IMR-90 (cell line): Measurements from ENCODE around the gene GATA3. TPM values are rescaled to one million over a fixed set of nuclear protein-coding genes. Genes with fewer than 3 reads are reported as not detected.
A peak's percentile ranks its signal among the peaks of the same experiment; 100 is the strongest.

ENCODE experiments used
- ATAC-seq: fragments of 200-7000 bp; cut with Tn5 transposase; 2 replicates; pipeline ENCODE4 v1.9.1; 2020; ENCODE audit warnings: low read depth, mild to moderate bottlenecking, moderate library complexity
- BruUV-seq: library from RNA; stranded (reverse); fragments of 400-500 nt; replicated peaks from 2 replicates; lab custom pipeline; 2021; lab: Mats Ljungman, UMichigan
- CTCF ChIA-PET: fragments of 300-600 bp; formaldehyde crosslinking; extraction: SDS; loops from one replicate; lab custom pipeline; 2021; ENCODE audit warnings: antibody characterized with exemption; lab: Yijun Ruan, JAX
- POLR2A ChIA-PET: fragments of 300-600 bp; sonication (Branson Sonifier 250); formaldehyde crosslinking; loops from one replicate; lab custom pipeline; 2022; ENCODE audit warnings: antibody characterized with exemption; ENCODE audit not compliant: unreplicated experiment; lab: Charles Lee
- DNase-seq: peaks from one replicate; pipeline ENCODE4 v3.0.0; 2013
- H2AFZ ChIP-seq: replicated peaks from 2 replicates; pipeline ENCODE3; 2013; ENCODE audit warnings: low read length, mild to moderate bottlenecking; ENCODE audit not compliant: poor library complexity
- H2AK5ac ChIP-seq: 2 replicates; pipeline ENCODE4 v1.6.1; 2013; ENCODE audit warnings: low read depth, low read length, inconsistent platforms
- H2AK9ac ChIP-seq: replicated peaks from 2 replicates; pipeline ENCODE3; 2013; ENCODE audit warnings: mild to moderate bottlenecking, low read depth, low read length, moderate library complexity; ENCODE audit not compliant: poor library complexity
- H2BK120ac ChIP-seq: 2 replicates; pipeline ENCODE4 v1.6.1; 2013; ENCODE audit warnings: low read depth, low read length, inconsistent platforms
- H2BK15ac ChIP-seq: 3 replicates; pipeline ENCODE4 v1.6.1; 2013; ENCODE audit warnings: low read depth, low read length, inconsistent platforms
- H2BK20ac ChIP-seq: 2 replicates; pipeline ENCODE4 v1.6.1; 2013; ENCODE audit warnings: low read depth, mild to moderate bottlenecking, inconsistent platforms, low read length, moderate library complexity
- H2BK5ac ChIP-seq: 2 replicates; pipeline ENCODE4 v1.6.1; 2013; ENCODE audit warnings: mild to moderate bottlenecking, low read depth, low read length, inconsistent platforms; ENCODE audit not compliant: poor library complexity, severe bottlenecking
- H3K14ac ChIP-seq: replicated peaks from 2 replicates; pipeline ENCODE4 v1.6.1; 2013; ENCODE audit warnings: low read depth, low read length, inconsistent platforms
- H3K18ac ChIP-seq: 2 replicates; pipeline ENCODE4 v1.6.1; 2013; ENCODE audit warnings: low read depth, low read length, control low read depth
- H3K23ac ChIP-seq: 2 replicates; pipeline ENCODE4 v1.6.1; 2013; ENCODE audit warnings: low read depth, low read length, inconsistent platforms
- H3K27ac ChIP-seq: 2 replicates; pipeline ENCODE4 v1.5.1; 2013; ENCODE audit warnings: mild to moderate bottlenecking, control low read depth, low read length; ENCODE audit not compliant: insufficient read depth
- H3K27me3 ChIP-seq: 2 replicates; pipeline ENCODE4 v1.6.1; 2013; ENCODE audit warnings: low read length; ENCODE audit not compliant: control insufficient read depth, insufficient read depth
- H3K36me3 ChIP-seq: 2 replicates; pipeline ENCODE4 v1.6.1; 2013; ENCODE audit warnings: low read length, mixed read lengths; ENCODE audit not compliant: control insufficient read depth, insufficient read depth
- H3K4ac ChIP-seq: 2 replicates; pipeline ENCODE4 v1.6.1; 2013; ENCODE audit warnings: low read depth, low read length, inconsistent platforms
- H3K4me1 ChIP-seq: 2 replicates; pipeline ENCODE4 v1.6.1; 2013; ENCODE audit warnings: low read length, mixed read lengths; ENCODE audit not compliant: control insufficient read depth, insufficient read depth
- H3K4me2 ChIP-seq: 2 replicates; pipeline ENCODE4 v1.6.1; 2013; ENCODE audit warnings: low read depth, mild to moderate bottlenecking, control low read depth, low read length, moderate library complexity
- H3K4me3 ChIP-seq: 2 replicates; pipeline ENCODE4 v1.5.1; 2013; ENCODE audit warnings: low read depth, mild to moderate bottlenecking, control low read depth, low read length, moderate library complexity; ENCODE audit not compliant: insufficient read depth
- H3K56ac ChIP-seq: 2 replicates; pipeline ENCODE4 v1.6.1; 2013; ENCODE audit warnings: low read length, inconsistent platforms; ENCODE audit not compliant: insufficient read depth; ENCODE audit errors: extremely low read depth
- H3K79me1 ChIP-seq, 2 experiments: 2 replicates each; pipeline ENCODE4 v1.6.1; 2013; ENCODE audit warnings: low read length in 2 of 2, inconsistent platforms in 1 of 2, low read depth in 1 of 2
- H3K9ac ChIP-seq: 2 replicates; pipeline ENCODE4 v1.6.1; 2013; ENCODE audit warnings: low read depth, low read length, control low read depth
- H3K9me1 ChIP-seq: 2 replicates; pipeline ENCODE4 v1.6.1; 2013; ENCODE audit warnings: low read length, inconsistent platforms; ENCODE audit not compliant: insufficient read depth
- H3K9me3 ChIP-seq: 2 replicates; pipeline ENCODE4 v1.6.1; 2013; ENCODE audit warnings: low read length; ENCODE audit not compliant: control insufficient read depth, insufficient read depth
- H4K20me1 ChIP-seq: 2 replicates; pipeline ENCODE4 v1.6.1; 2013; ENCODE audit warnings: low read length, inconsistent platforms; ENCODE audit not compliant: insufficient read depth
- H4K5ac ChIP-seq: 2 replicates; pipeline ENCODE4 v1.6.1; 2013; ENCODE audit warnings: mild to moderate bottlenecking, low read depth, low read length, control low read depth
- H4K8ac ChIP-seq, 2 experiments: 2 replicates each; pipeline ENCODE4 v1.6.1; 2013; ENCODE audit warnings: low read depth in 2 of 2, low read length in 2 of 2, control low read depth in 1 of 2, inconsistent platforms in 1 of 2
- H4K91ac ChIP-seq: 2 replicates; pipeline ENCODE4 v1.6.1; 2013; ENCODE audit warnings: low read depth, low read length, inconsistent platforms; ENCODE audit not compliant: insufficient read depth
- CHD1 ChIP-seq: IDR thresholded peaks from 2 replicates; pipeline ENCODE4 v1.6.1; 2012; ENCODE audit warnings: low read depth, low read length, improper control_type of control experiment
- CTCF ChIP-seq: conservative IDR thresholded peaks from 2 replicates; pipeline ENCODE4 v1.5.1; 2012; ENCODE audit warnings: mild to moderate bottlenecking, low read depth, low read length, improper control_type of control experiment
- FOS ChIP-seq: fragments of 150-350 bp; IDR thresholded peaks from 2 replicates; pipeline ENCODE4 v1.6.1; 2016; ENCODE audit warnings: low read depth, low read length
- NFE2L2 ChIP-seq: fragments of 150-350 bp; IDR thresholded peaks from 2 replicates; pipeline ENCODE4 v1.6.1; 2016; ENCODE audit warnings: low read depth, mild to moderate bottlenecking, low read length
- POLR2A ChIP-seq: IDR thresholded peaks from 2 replicates; pipeline ENCODE4 v1.6.1; 2012; ENCODE audit warnings: mild to moderate bottlenecking, low read depth, low read length
- RAD21 ChIP-seq: IDR thresholded peaks from 2 replicates; pipeline ENCODE4 v1.6.1; 2012; ENCODE audit warnings: low read length, improper control_type of control experiment
- RFX5 ChIP-seq: IDR thresholded peaks from 2 replicates; pipeline ENCODE4 v1.8.0; 2012; ENCODE audit warnings: low read depth, mild to moderate bottlenecking, low read length, moderate library complexity
- WGBS, 2 experiments: methylation state at CpG; one replicate each; pipeline versions ENCODE4 v1.1.5 to v1.1.7; 2013; ENCODE audit warnings: missing lambda C conversion rate in 2 of 2; ENCODE audit not compliant: insufficient read length in 1 of 2; ENCODE audit errors: extremely low coverage in 2 of 2; 5-methylcytosine and 5-hydroxymethylcytosine counted together
- dilution Hi-C: fragments of 300-500 bp; cut with HindIII; formaldehyde crosslinking; loops from one replicate; pipeline ENCODE4 v1.14.3; 2018; ENCODE audit warnings: low sequenced_read_pairs; ENCODE audit not compliant: unreplicated experiment
- in situ Hi-C: fragments of 300-500 bp; cut with MboI; formaldehyde crosslinking; loops from 3 replicates; pipeline ENCODE4 v1.14.3; 2019; ENCODE audit warnings: low sequenced_read_pairs, inconsistent platforms, mixed read lengths
- intact Hi-C: fragments of 100-400 bp; cut with micrococcal nuclease; formaldehyde crosslinking; loops from 2 replicates; pipeline ENCODE4 v1.10.0; 2022
- polyA plus RNA-seq, 3 experiments: library from polyadenylated mRNA; depleted of rRNA; stranded (reverse); fragments of >200 nt; gene quantifications; 2 replicates each; pipeline ENCODE4 v1.2.3, GENCODE V29; 2012; ENCODE audit warnings: low replicate concordance in 1 of 3
- total RNA-seq: library from RNA; depleted of rRNA; stranded (reverse); fragments of >200 nt; gene quantifications from 2 replicates; pipeline ENCODE4 v1.2.3, GENCODE V29; 2012
- TF ChIP-seq, protein P1 (sequence below): fragments of 150-350 bp; IDR thresholded peaks from 2 replicates; pipeline ENCODE4 v1.6.1; 2017; ENCODE audit warnings: mild to moderate bottlenecking, antibody characterized with exemption, low read length, low read depth

Gene GATA3
- total and polyA plus RNA-seq, 2 of the 4 experiments (the other 2 are of a cell fraction) = 0.21 TPM; not detected in 1

- TF ChIP-seq, protein P1, sequence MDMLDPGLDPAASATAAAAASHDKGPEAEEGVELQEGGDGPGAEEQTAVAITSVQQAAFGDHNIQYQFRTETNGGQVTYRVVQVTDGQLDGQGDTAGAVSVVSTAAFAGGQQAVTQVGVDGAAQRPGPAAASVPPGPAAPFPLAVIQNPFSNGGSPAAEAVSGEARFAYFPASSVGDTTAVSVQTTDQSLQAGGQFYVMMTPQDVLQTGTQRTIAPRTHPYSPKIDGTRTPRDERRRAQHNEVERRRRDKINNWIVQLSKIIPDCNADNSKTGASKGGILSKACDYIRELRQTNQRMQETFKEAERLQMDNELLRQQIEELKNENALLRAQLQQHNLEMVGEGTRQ = no peak
Measured at GRCh38 chr10:8054244-8054493, 319 bp upstream of the GATA3 start (continued).

DNA sequence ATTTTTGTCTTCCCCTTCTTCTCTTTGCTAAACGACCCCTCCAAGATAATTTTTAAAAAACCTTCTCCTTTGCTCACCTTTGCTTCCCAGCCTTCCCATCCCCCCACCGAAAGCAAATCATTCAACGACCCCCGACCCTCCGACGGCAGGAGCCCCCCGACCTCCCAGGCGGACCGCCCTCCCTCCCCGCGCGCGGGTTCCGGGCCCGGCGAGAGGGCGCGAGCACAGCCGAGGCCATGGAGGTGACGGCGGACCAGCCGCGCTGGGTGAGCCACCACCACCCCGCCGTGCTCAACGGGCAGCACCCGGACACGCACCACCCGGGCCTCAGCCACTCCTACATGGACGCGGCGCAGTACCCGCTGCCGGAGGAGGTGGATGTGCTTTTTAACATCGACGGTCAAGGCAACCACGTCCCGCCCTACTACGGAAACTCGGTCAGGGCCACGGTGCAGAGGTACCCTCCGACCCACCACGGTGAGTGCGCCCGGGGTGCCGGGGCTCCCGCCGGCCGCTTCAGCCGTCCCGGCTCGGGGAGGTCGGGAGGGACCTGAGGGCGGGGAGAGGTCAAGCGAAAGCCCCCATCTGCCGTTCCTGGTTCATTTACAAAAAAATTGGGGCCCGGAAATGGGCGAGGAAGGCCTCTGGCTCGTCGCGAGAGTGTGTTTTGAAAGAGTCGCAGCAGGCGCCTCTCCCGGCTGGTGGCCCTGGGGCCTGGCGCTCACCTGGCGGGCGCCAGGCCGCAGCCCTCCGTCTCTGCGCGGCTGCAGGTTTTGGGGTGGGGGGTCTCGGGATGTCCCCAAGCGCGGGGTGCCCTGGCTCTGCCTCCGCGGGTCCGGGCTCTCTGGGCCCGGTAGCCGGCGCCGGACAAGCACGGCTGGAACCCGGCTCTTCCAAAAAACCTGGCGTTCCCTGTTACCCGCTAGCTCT is 1.2 kb downstream of the GATA3 start:
- intact Hi-C loops (no loop called here), dilution Hi-C loops (no loop called here), in situ Hi-C loops (no loop called here)
- Histone ChIP-seq H4K20me1 (no peaks in the 10 kb centered on the region), H3K9me3 (peaks cover 4% of the 10 kb centered on the region; the same call in 1 of the 2 replicates), H3K14ac (no peak overlapping the region), H3K27ac (no peak overlapping the region), H3K56ac (no peak overlapping the region), H2AFZ (peak overlapping the region; percentile 70), H3K9ac (no peak overlapping the region), H3K27me3 (peaks cover 83% of the 10 kb centered on the region), H4K91ac (no peak overlapping the region), H3K18ac (no peak overlapping the region), H2BK15ac (no peak overlapping the region), H4K8ac (no peak overlapping the region), H3K23ac (no peak overlapping the region), H3K9me1 (no peaks in the 10 kb centered on the region), H3K79me1 (no peaks in the 10 kb centered on the region), H3K36me3 (no peaks in the 10 kb centered on the region), H4K5ac (no peak overlapping the region), H2BK20ac (no peak overlapping the region), H2BK120ac (no peak overlapping the region), H3K4ac (no peak overlapping the region), H3K4me2 (no peak overlapping the region), H3K4me1 (no peaks in the 10 kb centered on the region), H2AK5ac (no peak overlapping the region), H2BK5ac (no peak overlapping the region), H2AK9ac (no peak overlapping the region), H3K4me3 (no peak overlapping the region)
- ChIA-PET POLR2A (no interaction called here), CTCF (no interaction called here)
- 9% methylated on average over 6 of the region's 85 CpGs; no CpG with 5 or more reads in 1 of the 2 experiments for WGBS, 2 experiments
- no TSS peak for BruUV-seq
- no peak for TF ChIP-seq RAD21
- TF ChIP-seq RFX5 = no peak
- TF ChIP-seq CTCF = no peak
- no peak for TF ChIP-seq FOS
- no peak for TF ChIP-seq CHD1
- TF ChIP-seq NFE2L2 = no peak
- TF ChIP-seq POLR2A = no peak
- ATAC-seq (no peak), DNase-seq (no peak)
